ENCODE measurements around the gene ARHGAP24.

DNA sequence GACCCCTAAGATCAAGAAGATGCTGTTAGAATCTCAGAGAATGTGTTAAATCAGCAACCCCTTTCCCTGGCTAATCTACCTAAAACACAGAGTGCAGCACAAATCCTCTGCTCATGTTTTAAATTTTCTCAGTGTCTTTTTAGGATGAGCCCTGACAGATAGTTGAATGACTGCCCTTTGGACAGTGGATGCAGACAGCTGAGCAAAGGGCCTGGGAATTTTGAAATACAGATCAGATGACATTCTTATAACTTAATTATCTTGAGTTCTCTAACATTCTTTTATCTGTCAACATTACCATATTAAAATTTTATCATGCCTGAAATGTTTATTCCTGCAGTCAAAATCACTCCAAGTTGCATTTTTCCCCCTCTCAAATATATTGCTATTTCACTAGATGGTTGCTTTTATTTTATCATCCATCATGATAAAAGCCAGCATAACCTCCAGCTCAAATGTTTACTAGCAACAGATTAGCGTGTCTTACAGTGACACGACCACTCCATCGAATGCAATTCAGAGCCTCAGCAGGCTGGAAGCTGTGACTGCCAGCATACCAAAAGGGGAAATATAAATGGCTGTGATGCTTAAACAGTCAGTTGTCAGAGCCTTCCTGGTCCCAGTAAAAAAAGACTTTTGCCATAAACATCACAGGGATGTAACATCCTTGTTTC, 22.8 kb upstream of the ARHGAP24 start:
- TF ChIP-seq, protein P1, sequence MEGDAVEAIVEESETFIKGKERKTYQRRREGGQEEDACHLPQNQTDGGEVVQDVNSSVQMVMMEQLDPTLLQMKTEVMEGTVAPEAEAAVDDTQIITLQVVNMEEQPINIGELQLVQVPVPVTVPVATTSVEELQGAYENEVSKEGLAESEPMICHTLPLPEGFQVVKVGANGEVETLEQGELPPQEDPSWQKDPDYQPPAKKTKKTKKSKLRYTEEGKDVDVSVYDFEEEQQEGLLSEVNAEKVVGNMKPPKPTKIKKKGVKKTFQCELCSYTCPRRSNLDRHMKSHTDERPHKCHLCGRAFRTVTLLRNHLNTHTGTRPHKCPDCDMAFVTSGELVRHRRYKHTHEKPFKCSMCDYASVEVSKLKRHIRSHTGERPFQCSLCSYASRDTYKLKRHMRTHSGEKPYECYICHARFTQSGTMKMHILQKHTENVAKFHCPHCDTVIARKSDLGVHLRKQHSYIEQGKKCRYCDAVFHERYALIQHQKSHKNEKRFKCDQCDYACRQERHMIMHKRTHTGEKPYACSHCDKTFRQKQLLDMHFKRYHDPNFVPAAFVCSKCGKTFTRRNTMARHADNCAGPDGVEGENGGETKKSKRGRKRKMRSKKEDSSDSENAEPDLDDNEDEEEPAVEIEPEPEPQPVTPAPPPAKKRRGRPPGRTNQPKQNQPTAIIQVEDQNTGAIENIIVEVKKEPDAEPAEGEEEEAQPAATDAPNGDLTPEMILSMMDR (IDR thresholded peaks at IDR 0.05) = no peak
- TF ChIP-seq POLR2A (IDR thresholded peaks at IDR 0.05) = no peak
